Spleen (tissue), 7 donors: ENCODE data around the gene KRT24.

ENCODE experiments used
- POLR2A ChIP-seq, 3 donors: fragments of 450-650 bp; IDR thresholded peaks; one replicate each; pipeline ENCODE4 v1.5.1; 2017; ENCODE audit warnings: antibody characterized with exemption in 3 of 3, mild to moderate bottlenecking in 1 of 3
- TF ChIP-seq, protein P1 (sequence below), 11 experiments: fragments of 200-600 bp in 7 of 11; fragments of 450-650 bp in 4 of 11; sonication (generic) in 4 of 11; IDR thresholded peaks in 8 of 11; conservative IDR thresholded peaks in 3 of 11; 1 replicate in 7 of 11; 2 replicates in 4 of 11; pipeline versions ENCODE4 v1.4.0 to v1.8.0; 2016 to 2021; ENCODE audit warnings: antibody characterized with exemption in 11 of 11, inconsistent platforms in 4 of 11, mild to moderate bottlenecking in 1 of 11
- donor health status: DM: no; HTN: no; CAD: no; lungs with moderate emphysema.
- donor health status: DM: no; HTN: no; CAD: no.
- donor health status: DM: no; HTN: no; CAD: no.

DNA sequence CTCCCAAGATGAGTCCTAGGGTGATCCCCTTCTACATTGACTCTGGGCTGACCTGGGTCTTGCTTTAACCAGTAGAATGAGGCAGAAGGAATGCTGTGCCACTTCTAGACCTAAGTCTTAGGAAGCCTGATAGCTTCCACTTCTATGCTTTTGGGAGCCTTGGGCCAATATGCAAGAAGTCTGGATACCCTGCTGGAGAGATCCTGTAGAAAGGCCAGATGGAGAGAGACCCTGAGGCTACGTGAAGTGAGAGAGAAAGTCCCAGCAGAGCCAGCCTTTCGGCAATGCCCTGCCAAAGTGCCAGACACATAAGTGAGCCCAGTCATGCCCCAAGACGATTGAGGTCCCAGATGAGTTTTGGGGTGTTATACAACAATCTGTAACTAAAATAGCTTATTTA, 40.3 kb downstream of the KRT24 start:
- TF ChIP-seq, protein P1, sequence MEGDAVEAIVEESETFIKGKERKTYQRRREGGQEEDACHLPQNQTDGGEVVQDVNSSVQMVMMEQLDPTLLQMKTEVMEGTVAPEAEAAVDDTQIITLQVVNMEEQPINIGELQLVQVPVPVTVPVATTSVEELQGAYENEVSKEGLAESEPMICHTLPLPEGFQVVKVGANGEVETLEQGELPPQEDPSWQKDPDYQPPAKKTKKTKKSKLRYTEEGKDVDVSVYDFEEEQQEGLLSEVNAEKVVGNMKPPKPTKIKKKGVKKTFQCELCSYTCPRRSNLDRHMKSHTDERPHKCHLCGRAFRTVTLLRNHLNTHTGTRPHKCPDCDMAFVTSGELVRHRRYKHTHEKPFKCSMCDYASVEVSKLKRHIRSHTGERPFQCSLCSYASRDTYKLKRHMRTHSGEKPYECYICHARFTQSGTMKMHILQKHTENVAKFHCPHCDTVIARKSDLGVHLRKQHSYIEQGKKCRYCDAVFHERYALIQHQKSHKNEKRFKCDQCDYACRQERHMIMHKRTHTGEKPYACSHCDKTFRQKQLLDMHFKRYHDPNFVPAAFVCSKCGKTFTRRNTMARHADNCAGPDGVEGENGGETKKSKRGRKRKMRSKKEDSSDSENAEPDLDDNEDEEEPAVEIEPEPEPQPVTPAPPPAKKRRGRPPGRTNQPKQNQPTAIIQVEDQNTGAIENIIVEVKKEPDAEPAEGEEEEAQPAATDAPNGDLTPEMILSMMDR (IDR thresholded peaks at IDR 0.05 in 8 of 11, conservative IDR thresholded peaks at IDR 0.05 in 3 of 11), result no peak
- no peak for TF ChIP-seq POLR2A (IDR thresholded peaks at IDR 0.05)
